D721Med (cell line): ENCODE results near the gene HLA-DQB2.

Source experiments
- DNase-seq: peaks from one replicate; pipeline ENCODE4 v3.0.0; 2011; ENCODE audit warnings: low spot score; ENCODE audit not compliant: insufficient read length
- FAIRE-seq: peaks from 2 replicates; lab custom pipeline; 2011; peaks lifted over from hg19 to GRCh38; lab: Jason Lieb, UNC
- CTCF ChIP-seq: IDR thresholded peaks from 2 replicates; pipeline ENCODE4 v1.5.1; 2012; ENCODE audit warnings: mild to moderate bottlenecking, control low read depth; ENCODE audit not compliant: insufficient read depth; ENCODE audit errors: missing control alignments

Gene HLA-DQB2

GRCh38 chr6:32775071-32775470, 11.7 kb upstream of the HLA-DQB2 start:
- FAIRE-seq, result no peak

GRCh38 chr6:32774426-32774825, 11.1 kb upstream of the HLA-DQB2 start:
- TF ChIP-seq CTCF, result no peak
- FAIRE-seq (no peak), DNase-seq (no peak)

More at GRCh38 chr6:32775071-32775470, 11.7 kb upstream of the HLA-DQB2 start:
- no peak for DNase-seq
- TF ChIP-seq CTCF, result no peak

- DNase-seq (no peak), FAIRE-seq (no peak)
- TF ChIP-seq CTCF, result no peak
Observed at GRCh38 chr6:32772656-32773055, 9.3 kb upstream of the HLA-DQB2 start.

- DNase-seq, result no peak
- TF ChIP-seq CTCF, result no peak
- no peak for FAIRE-seq
Observed at GRCh38 chr6:32764048-32764447, 716 bp upstream of the HLA-DQB2 start.

- DNase-seq (no peak), FAIRE-seq (no peak)
- no peak for TF ChIP-seq CTCF
Observed at GRCh38 chr6:32761548-32761947, 1.8 kb downstream of the HLA-DQB2 start.

GRCh38 chr6:32761072-32761471, 2.3 kb downstream of the HLA-DQB2 start:
- TF ChIP-seq CTCF, result no peak
- FAIRE-seq (no peak), DNase-seq (no peak)

- TF ChIP-seq CTCF, result no peak
- DNase-seq (no peak), FAIRE-seq (no peak)
Observed at GRCh38 chr6:32759669-32760068, 3.7 kb downstream of the HLA-DQB2 start.
